SK-N-SH (cell line): Measurements from ENCODE around the gene ST6GALNAC6. TPM values are rescaled to one million over a fixed set of nuclear protein-coding genes. Genes with fewer than 3 reads are reported as not detected.

Source experiments
- CTCF ChIA-PET: fragments of 300-600, 350-600 bp; formaldehyde crosslinking; extraction: SDS; loops from one replicate; lab custom pipeline; 2021; lab: Yijun Ruan, JAX
- POLR2A ChIA-PET: fragments of 350-600 bp; sonication (Branson Sonifier 250); formaldehyde crosslinking; extraction: SDS; loops from one replicate; lab custom pipeline; 2020; ENCODE audit warnings: antibody characterized with exemption, inconsistent platforms; lab: Yijun Ruan, JAX
- DNase-seq: peaks from one replicate; pipeline ENCODE4 v3.0.0; 2012
- H2AFZ ChIP-seq: fragments of 200-600 bp; sonication (generic); 2 replicates; pipeline ENCODE4 v1.8.1; 2016; ENCODE audit warnings: antibody characterized with exemption, mild to moderate bottlenecking, low read depth
- H3F3A ChIP-seq: fragments of 200-600 bp; sonication (generic); replicated peaks from 2 replicates; pipeline ENCODE3; 2016; ENCODE audit warnings: antibody characterized with exemption, mild to moderate bottlenecking; ENCODE audit not compliant: insufficient read depth
- H3K27ac ChIP-seq, 2 experiments: fragments of 200-500 bp in 1 of 2; fragments of 200-600 bp in 1 of 2; sonication (Bioruptor generic) in 1 of 2; sonication (generic), shearing (Covaris generic) in 1 of 2; 2 replicates each; pipeline versions ENCODE4 v1.5.1 to v1.6.1; 2014 to 2016; ENCODE audit warnings: low read depth in 2 of 2, inconsistent platforms in 1 of 2, low read length in 1 of 2, mild to moderate bottlenecking in 1 of 2, mixed read lengths in 1 of 2
- H3K27me3 ChIP-seq: fragments of 200-600 bp; sonication (generic), shearing (Covaris generic); 2 replicates; pipeline ENCODE4 v1.6.1; 2016; ENCODE audit warnings: mixed run types; ENCODE audit not compliant: insufficient read depth
- H3K36me3 ChIP-seq, 2 experiments: fragments of 200-500 bp in 1 of 2; fragments of 200-600 bp in 1 of 2; sonication (Bioruptor generic) in 1 of 2; sonication (generic) in 1 of 2; replicated peaks in 1 of 2; 2 replicates each; pipeline versions ENCODE3 to v1.5.1; 2014 to 2016; ENCODE audit warnings: low read length in 1 of 2, mild to moderate bottlenecking in 1 of 2; ENCODE audit not compliant: insufficient read depth in 2 of 2, control insufficient read depth in 1 of 2
- H3K4me1 ChIP-seq, 2 experiments: fragments of 200-500 bp in 1 of 2; fragments of 200-600 bp in 1 of 2; sonication (Bioruptor generic) in 1 of 2; sonication (generic), shearing (Covaris generic) in 1 of 2; 2 replicates each; pipeline versions ENCODE4 v1.5.1 to v1.6.1; 2014 to 2016; ENCODE audit warnings: low read depth in 1 of 2, low read length in 1 of 2, mixed run types in 1 of 2; ENCODE audit not compliant: insufficient read depth in 2 of 2, control insufficient read depth in 1 of 2
- H3K4me2 ChIP-seq: fragments of 200-600 bp; sonication (generic), shearing (Covaris generic); 2 replicates; pipeline ENCODE4 v1.6.1; 2017; ENCODE audit warnings: mixed run types
- H3K4me3 ChIP-seq, 2 experiments: fragments of 200-500 bp in 1 of 2; fragments of 200-600 bp in 1 of 2; sonication (Bioruptor generic) in 1 of 2; sonication (generic), shearing (Covaris generic) in 1 of 2; 2 replicates each; pipeline versions ENCODE4 v1.5.1 to v1.8.1; 2014 to 2016; ENCODE audit warnings: low read depth in 2 of 2, inconsistent platforms in 1 of 2, low read length in 1 of 2, mild to moderate bottlenecking in 1 of 2, mixed read lengths in 1 of 2, moderate library complexity in 1 of 2
- H3K79me2 ChIP-seq: fragments of 200-600 bp; sonication (generic); 2 replicates; pipeline ENCODE4 v1.8.1; 2017; ENCODE audit warnings: mild to moderate bottlenecking; ENCODE audit not compliant: insufficient read depth
- H3K9ac ChIP-seq: fragments of 200-600 bp; sonication (generic); 2 replicates; pipeline ENCODE4 v1.6.1; 2017; ENCODE audit warnings: mixed run types
- H3K9me2 ChIP-seq: fragments of 200-600 bp; sonication (generic); 2 replicates; pipeline ENCODE4 v1.6.1; 2017; ENCODE audit warnings: mixed run types
- H3K9me3 ChIP-seq: fragments of 200-600 bp; sonication (generic); 2 replicates; pipeline ENCODE4 v1.6.1; 2017; ENCODE audit warnings: mixed run types, mild to moderate bottlenecking, moderate library complexity
- H4K20me1 ChIP-seq: fragments of 200-600 bp; sonication (generic); 2 replicates; pipeline ENCODE4 v1.6.1; 2017; ENCODE audit warnings: mild to moderate bottlenecking, mixed run types; ENCODE audit not compliant: insufficient read depth
- MEF2A ChIP-seq: IDR thresholded peaks from 2 replicates; pipeline ENCODE4 v1.4.0; 2012; ENCODE audit warnings: low read depth, borderline replicate concordance
- NRF1 ChIP-seq: IDR thresholded peaks from 2 replicates; pipeline ENCODE4 v1.6.1; 2012; ENCODE audit warnings: low read depth, mild to moderate bottlenecking, low read length
- RAD21 ChIP-seq: IDR thresholded peaks from 2 replicates; pipeline ENCODE4 v1.6.1; 2012; ENCODE audit warnings: mild to moderate bottlenecking, low read length
- RFX5 ChIP-seq: IDR thresholded peaks from 2 replicates; pipeline ENCODE4 v1.6.1; 2012; ENCODE audit warnings: mild to moderate bottlenecking, improper control_type of control experiment, low read length
- SIN3A ChIP-seq: IDR thresholded peaks from 2 replicates; pipeline ENCODE4 v1.6.1; 2012; ENCODE audit warnings: low read depth, mild to moderate bottlenecking, low read length, moderate library complexity, borderline replicate concordance
- SMC3 ChIP-seq: IDR thresholded peaks from 2 replicates; pipeline ENCODE4 v1.6.1; 2012; ENCODE audit warnings: low read depth, low read length, improper control_type of control experiment
- WGBS: methylation state at CpG from one replicate; pipeline ENCODE4 v1.1.6; 2017; ENCODE audit warnings: low lambda C conversion rate; 5-methylcytosine and 5-hydroxymethylcytosine counted together
- polyA plus RNA-seq, 3 experiments: library from polyadenylated mRNA; depleted of rRNA; stranded (reverse); fragments of >200 nt; gene quantifications; 2 replicates each; pipeline ENCODE4 v1.2.3, GENCODE V29; 2012
- TF ChIP-seq, protein P1 (sequence below): IDR thresholded peaks from 2 replicates; pipeline ENCODE4 v1.4.0; 2012; ENCODE audit warnings: low read depth, borderline replicate concordance

ST6GALNAC6 gene
- polyA plus RNA-seq, 1 of the 3 experiments (the other 2 are of a cell fraction), result 34.8 TPM

DNA sequence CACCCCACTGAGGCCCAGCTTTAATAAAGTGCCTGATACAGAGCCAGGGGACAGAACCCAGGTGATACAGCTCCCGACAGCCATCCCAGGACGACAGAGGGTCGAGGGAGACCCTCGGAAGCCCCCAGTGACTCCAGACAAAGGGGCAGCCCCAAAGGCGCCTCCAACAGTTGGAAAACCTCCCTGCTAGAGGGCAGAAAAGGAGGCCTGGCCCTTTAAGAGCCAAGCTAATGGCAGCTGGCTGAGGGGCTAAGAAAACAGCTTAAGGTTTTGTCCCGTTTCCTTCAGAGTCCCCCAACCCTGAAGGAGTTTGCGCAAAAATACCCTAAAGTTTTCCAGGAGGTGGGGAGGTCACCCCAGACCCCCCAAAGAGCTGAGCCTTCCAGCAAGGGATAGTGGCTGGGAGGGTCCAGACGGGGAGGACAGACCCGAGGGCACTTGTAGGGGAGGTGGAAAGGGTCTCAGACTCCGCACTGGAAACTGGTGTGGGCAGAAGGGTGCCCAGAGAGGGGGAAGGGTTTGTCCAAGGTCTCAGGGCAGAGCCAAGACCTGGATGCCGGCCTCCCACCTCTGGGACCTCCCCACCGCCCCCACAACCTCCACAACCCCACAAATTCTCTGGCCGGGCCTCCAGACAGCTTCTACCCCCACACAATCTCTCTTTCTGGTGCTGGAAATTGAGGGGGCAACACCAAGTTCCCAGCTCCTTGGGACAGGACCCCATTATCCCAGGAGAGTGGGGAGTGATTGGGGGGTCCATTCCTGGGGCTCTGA is 13.7 kb downstream of the ST6GALNAC6 start:
- Histone ChIP-seq H3K9me2 (no peaks in the 10 kb centered on the region), H3K27me3 (no peaks in the 10 kb centered on the region), H3K79me2 (no peaks in the 10 kb centered on the region), H3K4me1 (peaks cover 12 to 15% of the 10 kb centered on the region in 2 experiments; a peak in 2 of 4 replicates), H3F3A (peaks cover 7% of the 10 kb centered on the region), H3K9ac (no peak overlapping the region), H3K4me3 (no peak overlapping the region), H3K36me3 (peaks cover 17 to 34% of the 10 kb centered on the region in 2 experiments), H3K4me2 (no peak overlapping the region), H3K27ac (peak overlapping the region in 1 of 2 experiments; percentile 56; a peak in 1 of 4 replicates), H2AFZ (no peak overlapping the region), H3K9me3 (no peaks in the 10 kb centered on the region), H4K20me1 (no peaks in the 10 kb centered on the region)
- CTCF ChIA-PET, result interaction anchor here (0.6 to 4.2 kb wide), 4 partner anchors 10 to 231 kb away, joined by 3 to 24 read pairs (median 5); no protein-coding TSS in a partner anchor
- no peak for DNase-seq
- TF ChIP-seq RAD21, result no peak
- TF ChIP-seq, protein P1, sequence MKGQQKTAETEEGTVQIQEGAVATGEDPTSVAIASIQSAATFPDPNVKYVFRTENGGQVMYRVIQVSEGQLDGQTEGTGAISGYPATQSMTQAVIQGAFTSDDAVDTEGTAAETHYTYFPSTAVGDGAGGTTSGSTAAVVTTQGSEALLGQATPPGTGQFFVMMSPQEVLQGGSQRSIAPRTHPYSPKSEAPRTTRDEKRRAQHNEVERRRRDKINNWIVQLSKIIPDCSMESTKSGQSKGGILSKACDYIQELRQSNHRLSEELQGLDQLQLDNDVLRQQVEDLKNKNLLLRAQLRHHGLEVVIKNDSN, result no peak
- TF ChIP-seq SIN3A, result no peak
- TF ChIP-seq NRF1, result no peak
- no peak for TF ChIP-seq SMC3
- POLR2A ChIA-PET, result interaction anchor here (1.5 kb wide), 1 partner anchor 16 kb away, joined by 4 read pairs; no protein-coding TSS in a partner anchor
- WGBS, result 67% methylated on average over 10 of the region's 13 CpGs

DNA sequence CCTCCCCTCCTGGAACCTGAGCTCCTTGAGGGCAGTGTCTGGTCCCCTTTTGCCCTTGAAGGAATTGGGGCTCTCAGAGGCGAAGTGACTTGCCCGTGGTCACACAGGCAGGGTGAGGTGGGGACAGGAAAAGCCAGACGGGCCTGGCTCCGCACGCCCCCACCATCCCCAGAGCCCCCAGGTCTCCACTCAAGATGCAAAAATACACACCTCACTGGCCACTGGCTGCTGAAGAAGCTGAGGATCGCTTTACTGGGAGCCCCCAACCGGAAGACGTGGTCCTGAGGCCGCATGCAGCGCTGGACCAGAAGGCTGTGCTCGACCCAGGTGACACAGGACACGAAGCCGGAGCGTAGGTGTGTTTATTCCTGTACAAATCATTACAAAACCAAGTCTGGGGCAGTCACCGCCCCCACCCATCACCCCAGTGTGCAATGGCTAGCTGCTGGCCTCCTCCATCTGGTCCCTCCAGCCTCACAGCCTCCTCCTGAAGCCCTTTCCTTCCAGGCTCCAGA is 14.4 kb downstream of the ST6GALNAC6 start:
- H3K27me3 ChIP-seq, result no peaks in the 10 kb centered on the region
- POLR2A ChIA-PET, result interaction anchor here (0.6 to 1.5 kb wide), 4 partner anchors 11 to 32 kb away, joined by 3 to 4 read pairs (median 3); partner anchors contain the start of gene ST6GALNAC4
- H3K4me1 ChIP-seq, result peaks cover 12 to 15% of the 10 kb centered on the region in 2 experiments; a peak in 2 of 4 replicates
- TF ChIP-seq RFX5, result no peak
- no peak for TF ChIP-seq RAD21
- TF ChIP-seq MEF2A, result no peak
- TF ChIP-seq, all 33 proteins: peak for 0
- H2AFZ ChIP-seq, result no peak overlapping the region
- peaks cover 10% of the 10 kb centered on the region for H3F3A ChIP-seq
- H3K4me2 ChIP-seq, result no peak overlapping the region
- H3K4me3 ChIP-seq, result no peak overlapping the region
- H3K27ac ChIP-seq, result peak overlapping the region; percentile 36 to 56; a peak in 3 of 4 replicates
- DNase-seq, result no peak
- 92% methylated on average over 13 of the region's 15 CpGs for WGBS
- CTCF ChIA-PET, result interaction anchor here (1.0 to 4.2 kb wide), 2 partner anchors 15 to 150 kb away, joined by 3 to 24 read pairs; no protein-coding TSS in a partner anchor
- no peaks in the 10 kb centered on the region for H4K20me1 ChIP-seq
- no peak overlapping the region for H3K9ac ChIP-seq
- no peaks in the 10 kb centered on the region for H3K9me3 ChIP-seq
- no peaks in the 10 kb centered on the region for H3K9me2 ChIP-seq
- no peaks in the 10 kb centered on the region for H3K79me2 ChIP-seq
- H3K36me3 ChIP-seq, result peaks cover 12 to 29% of the 10 kb centered on the region in 2 experiments
